Measurements from ENCODE around the gene SETD6.

- TF ChIP-seq, protein P1, sequence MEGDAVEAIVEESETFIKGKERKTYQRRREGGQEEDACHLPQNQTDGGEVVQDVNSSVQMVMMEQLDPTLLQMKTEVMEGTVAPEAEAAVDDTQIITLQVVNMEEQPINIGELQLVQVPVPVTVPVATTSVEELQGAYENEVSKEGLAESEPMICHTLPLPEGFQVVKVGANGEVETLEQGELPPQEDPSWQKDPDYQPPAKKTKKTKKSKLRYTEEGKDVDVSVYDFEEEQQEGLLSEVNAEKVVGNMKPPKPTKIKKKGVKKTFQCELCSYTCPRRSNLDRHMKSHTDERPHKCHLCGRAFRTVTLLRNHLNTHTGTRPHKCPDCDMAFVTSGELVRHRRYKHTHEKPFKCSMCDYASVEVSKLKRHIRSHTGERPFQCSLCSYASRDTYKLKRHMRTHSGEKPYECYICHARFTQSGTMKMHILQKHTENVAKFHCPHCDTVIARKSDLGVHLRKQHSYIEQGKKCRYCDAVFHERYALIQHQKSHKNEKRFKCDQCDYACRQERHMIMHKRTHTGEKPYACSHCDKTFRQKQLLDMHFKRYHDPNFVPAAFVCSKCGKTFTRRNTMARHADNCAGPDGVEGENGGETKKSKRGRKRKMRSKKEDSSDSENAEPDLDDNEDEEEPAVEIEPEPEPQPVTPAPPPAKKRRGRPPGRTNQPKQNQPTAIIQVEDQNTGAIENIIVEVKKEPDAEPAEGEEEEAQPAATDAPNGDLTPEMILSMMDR (conservative IDR thresholded peaks at IDR 0.05; ENCODE audit: low read depth in 2 of 2), result no peak
- no peak for TF ChIP-seq POLR2AphosphoS5 (IDR thresholded peaks at IDR 0.05; ENCODE audit: low read depth)
- no peak for TF ChIP-seq CREB1 (CRISPR knock-in tag; IDR thresholded peaks at IDR 0.05; ENCODE audit: low read depth)
- no peak for TF ChIP-seq STAT1 (IDR thresholded peaks at IDR 0.05; ENCODE audit: unreplicated experiment)
- no peak for TF ChIP-seq EZH2 (IDR thresholded peaks at IDR 0.05; ENCODE audit: low read depth, unreplicated experiment)
- TF ChIP-seq, protein P2, sequence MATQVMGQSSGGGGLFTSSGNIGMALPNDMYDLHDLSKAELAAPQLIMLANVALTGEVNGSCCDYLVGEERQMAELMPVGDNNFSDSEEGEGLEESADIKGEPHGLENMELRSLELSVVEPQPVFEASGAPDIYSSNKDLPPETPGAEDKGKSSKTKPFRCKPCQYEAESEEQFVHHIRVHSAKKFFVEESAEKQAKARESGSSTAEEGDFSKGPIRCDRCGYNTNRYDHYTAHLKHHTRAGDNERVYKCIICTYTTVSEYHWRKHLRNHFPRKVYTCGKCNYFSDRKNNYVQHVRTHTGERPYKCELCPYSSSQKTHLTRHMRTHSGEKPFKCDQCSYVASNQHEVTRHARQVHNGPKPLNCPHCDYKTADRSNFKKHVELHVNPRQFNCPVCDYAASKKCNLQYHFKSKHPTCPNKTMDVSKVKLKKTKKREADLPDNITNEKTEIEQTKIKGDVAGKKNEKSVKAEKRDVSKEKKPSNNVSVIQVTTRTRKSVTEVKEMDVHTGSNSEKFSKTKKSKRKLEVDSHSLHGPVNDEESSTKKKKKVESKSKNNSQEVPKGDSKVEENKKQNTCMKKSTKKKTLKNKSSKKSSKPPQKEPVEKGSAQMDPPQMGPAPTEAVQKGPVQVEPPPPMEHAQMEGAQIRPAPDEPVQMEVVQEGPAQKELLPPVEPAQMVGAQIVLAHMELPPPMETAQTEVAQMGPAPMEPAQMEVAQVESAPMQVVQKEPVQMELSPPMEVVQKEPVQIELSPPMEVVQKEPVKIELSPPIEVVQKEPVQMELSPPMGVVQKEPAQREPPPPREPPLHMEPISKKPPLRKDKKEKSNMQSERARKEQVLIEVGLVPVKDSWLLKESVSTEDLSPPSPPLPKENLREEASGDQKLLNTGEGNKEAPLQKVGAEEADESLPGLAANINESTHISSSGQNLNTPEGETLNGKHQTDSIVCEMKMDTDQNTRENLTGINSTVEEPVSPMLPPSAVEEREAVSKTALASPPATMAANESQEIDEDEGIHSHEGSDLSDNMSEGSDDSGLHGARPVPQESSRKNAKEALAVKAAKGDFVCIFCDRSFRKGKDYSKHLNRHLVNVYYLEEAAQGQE (IDR thresholded peaks at IDR 0.05; ENCODE audit: unreplicated experiment), result no peak
- no peak for TF ChIP-seq EZH2phosphoT487 (IDR thresholded peaks at IDR 0.05; ENCODE audit: unreplicated experiment)
- no peak for TF ChIP-seq ZNF331 (CRISPR knock-in tag; IDR thresholded peaks at IDR 0.05; ENCODE audit: low read depth)
- no peak for TF ChIP-seq NANOG (IDR thresholded peaks at IDR 0.05; ENCODE audit: borderline replicate concordance)
Observed at GRCh38 chr16:58556678-58557077, 41.4 kb downstream of the SETD6 start.

Measured in GM23338 (cell line).